HG03135 (cell line): ENCODE measurements around the gene NBPF12.
"Not testable (repeated sequence)": the region's sequence is repeated elsewhere in the genome, so short reads cannot be mapped to it uniquely, and the experiment has no call there.

Experiments used
- ATAC-seq: cut with Tn5 transposase; IDR thresholded peaks from one replicate; pipeline ENCODE4 v1.9.1; 2021; ENCODE audit warnings: mild to moderate bottlenecking, moderate library complexity; ENCODE audit not compliant: unreplicated experiment

Gene NBPF12

GRCh38 chr1:146938242-146938902, at the start of gene NBPF12:
TSS of gene NBPF12 (plus strand) at chr1:146938324. CDS start at chr1:146960144, 21,820 bp downstream.
- peak; percentile 65 for ATAC-seq

GRCh38 chr1:146891355-146891754, 46.8 kb upstream of the NBPF12 start:
- ATAC-seq, result not testable (repeated sequence)

- ATAC-seq, result not testable (repeated sequence)
These were observed 45.8 kb upstream of the NBPF12 start for GRCh38 chr1:146892331-146892730.

- not testable (repeated sequence) for ATAC-seq
These were observed 30.4 kb upstream of the NBPF12 start for GRCh38 chr1:146907565-146908261.

- not testable (repeated sequence) for ATAC-seq
These were observed 25.1 kb upstream of the NBPF12 start for GRCh38 chr1:146912975-146913374.

GRCh38 chr1:146920811-146921210, 17.3 kb upstream of the NBPF12 start:
- not testable (repeated sequence) for ATAC-seq

- ATAC-seq, result not testable (repeated sequence)
These were observed 15.5 kb upstream of the NBPF12 start for GRCh38 chr1:146922614-146923013.

GRCh38 chr1:146924106-146924505, 14.0 kb upstream of the NBPF12 start:
- ATAC-seq, result not testable (repeated sequence)

GRCh38 chr1:146926413-146926812, 11.7 kb upstream of the NBPF12 start:
- not testable (repeated sequence) for ATAC-seq

GRCh38 chr1:146930225-146930624, 7.9 kb upstream of the NBPF12 start:
- ATAC-seq, result not testable (repeated sequence)

GRCh38 chr1:146934390-146935223, 3.5 kb upstream of the NBPF12 start:
- peak; percentile 51 for ATAC-seq

- ATAC-seq, result not testable (repeated sequence)
These were observed 662 bp upstream of the NBPF12 start for GRCh38 chr1:146937462-146937861.

GRCh38 chr1:146938927-146939786, 1.0 kb downstream of the NBPF12 start:
- ATAC-seq, result peak; percentile 22

GRCh38 chr1:146940293-146940692, 2.2 kb downstream of the NBPF12 start:
- ATAC-seq, result not testable (repeated sequence)

GRCh38 chr1:146943342-146943886, 5.3 kb downstream of the NBPF12 start:
- ATAC-seq, result not testable (repeated sequence)

- not testable (repeated sequence) for ATAC-seq
These were observed 10.0 kb downstream of the NBPF12 start for GRCh38 chr1:146948127-146948526.

- not testable (repeated sequence) for ATAC-seq
These were observed 26.2 kb downstream of the NBPF12 start for GRCh38 chr1:146964340-146964739.

GRCh38 chr1:146966351-146966750, 28.2 kb downstream of the NBPF12 start:
- not testable (repeated sequence) for ATAC-seq

GRCh38 chr1:146970656-146971055, 32.5 kb downstream of the NBPF12 start:
- ATAC-seq, result not testable (repeated sequence)

GRCh38 chr1:146972681-146973080, 34.6 kb downstream of the NBPF12 start:
- not testable (repeated sequence) for ATAC-seq
